HG02678 (cell line): ENCODE measurements around the gene PLAC9.
"Not testable (repeated sequence)": the region's sequence is repeated elsewhere in the genome, so short reads cannot be mapped to it uniquely, and the experiment has no call there.

Source experiments
- ATAC-seq: cut with Tn5 transposase; IDR thresholded peaks from one replicate; pipeline ENCODE4 v1.9.1; 2021; ENCODE audit warnings: mild to moderate bottlenecking, moderate library complexity; ENCODE audit not compliant: unreplicated experiment

The PLAC9 gene

GRCh38 chr10:80137920-80138319 lies 5.4 kb downstream of the PLAC9 start:
- ATAC-seq = no peak

DNA sequence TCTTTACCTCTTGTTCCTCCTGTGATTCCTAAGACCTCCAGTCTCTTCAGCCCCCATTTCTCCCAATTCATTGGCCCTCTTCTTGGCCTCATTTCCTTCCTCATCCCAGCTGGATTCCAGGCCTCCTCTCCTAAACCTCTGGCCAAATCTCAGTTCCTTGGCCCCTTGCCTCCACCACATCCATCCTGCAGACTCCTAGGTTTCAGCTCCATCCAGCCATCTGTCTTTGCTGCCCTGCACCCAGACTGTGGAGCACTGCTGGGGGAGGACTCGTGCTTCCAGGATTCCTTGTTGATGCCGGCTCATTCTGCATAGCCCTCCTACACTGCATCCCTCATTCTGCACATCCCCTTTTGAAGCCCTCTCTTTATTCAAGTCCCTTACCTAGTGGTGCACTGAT lies 6.7 kb downstream of the PLAC9 start:
- ATAC-seq = no peak

GRCh38 chr10:80140251-80140650 lies 7.7 kb downstream of the PLAC9 start:
- no peak for ATAC-seq

DNA sequence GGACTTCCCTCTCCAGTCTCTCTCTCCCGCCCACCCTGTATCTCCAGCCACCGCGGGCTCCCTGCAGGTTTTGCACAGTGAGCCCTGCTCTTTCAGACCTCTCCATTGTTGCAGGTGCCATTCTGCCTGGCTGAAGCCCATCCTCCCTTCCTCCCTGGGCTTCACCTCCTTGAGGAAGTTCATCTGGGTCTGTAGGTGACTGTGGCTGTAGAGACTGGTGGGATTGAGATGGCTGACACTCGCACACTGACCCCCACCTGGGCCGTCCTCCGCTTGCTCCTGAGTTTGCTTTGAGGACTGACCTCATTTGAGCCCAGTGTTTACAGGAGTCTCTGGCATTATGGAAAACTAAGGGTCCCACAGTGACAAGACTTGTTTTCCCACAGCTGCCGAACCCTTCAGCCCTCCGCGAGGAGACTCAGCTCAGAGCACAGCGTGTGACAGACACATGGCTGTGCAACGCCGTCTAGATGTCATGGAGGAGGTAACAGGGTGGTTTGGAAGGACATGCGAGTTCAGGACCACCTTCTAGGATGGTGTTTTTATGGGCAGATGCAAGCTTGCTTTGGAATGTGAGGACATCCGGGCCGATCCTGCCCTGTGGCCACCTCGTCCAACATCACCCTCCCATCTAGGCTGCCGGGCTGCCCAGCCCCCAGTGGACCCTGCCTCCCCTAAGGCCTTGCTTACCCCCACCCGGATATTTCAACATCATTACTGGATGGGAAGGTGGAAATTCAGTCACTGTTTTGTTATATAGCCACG lies 9.3 kb downstream of the PLAC9 start:
- ATAC-seq = no peak

DNA sequence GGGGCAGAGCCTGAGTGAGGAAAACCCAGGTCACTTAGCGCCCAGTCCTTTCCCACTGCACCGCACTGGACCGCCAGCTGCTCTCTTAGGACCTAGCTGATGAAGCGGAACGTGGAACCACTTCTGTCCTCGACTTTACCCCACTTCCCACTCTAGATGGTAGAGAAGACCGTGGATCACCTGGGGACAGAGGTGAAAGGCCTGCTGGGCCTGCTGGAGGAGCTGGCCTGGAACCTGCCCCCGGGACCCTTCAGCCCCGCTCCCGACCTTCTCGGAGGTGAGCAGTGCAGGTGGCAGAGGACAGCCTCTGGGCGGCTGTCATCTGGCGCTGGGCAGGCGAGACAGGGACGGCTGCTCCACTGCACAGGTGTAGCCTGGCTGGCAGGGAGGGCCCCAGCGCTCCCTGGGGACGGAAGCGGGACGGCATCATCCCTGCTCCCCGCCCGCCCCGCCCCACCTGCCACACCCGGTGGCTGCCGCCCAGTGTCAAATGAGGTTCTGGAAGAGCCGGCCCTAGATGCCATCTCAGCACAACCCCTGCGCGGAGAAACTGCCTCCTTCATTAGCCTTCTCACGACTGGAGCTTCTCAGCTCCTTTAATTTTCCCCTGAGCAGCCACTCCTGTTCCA lies 11.7 kb downstream of the PLAC9 start:
- ATAC-seq = peak; percentile 67

DNA sequence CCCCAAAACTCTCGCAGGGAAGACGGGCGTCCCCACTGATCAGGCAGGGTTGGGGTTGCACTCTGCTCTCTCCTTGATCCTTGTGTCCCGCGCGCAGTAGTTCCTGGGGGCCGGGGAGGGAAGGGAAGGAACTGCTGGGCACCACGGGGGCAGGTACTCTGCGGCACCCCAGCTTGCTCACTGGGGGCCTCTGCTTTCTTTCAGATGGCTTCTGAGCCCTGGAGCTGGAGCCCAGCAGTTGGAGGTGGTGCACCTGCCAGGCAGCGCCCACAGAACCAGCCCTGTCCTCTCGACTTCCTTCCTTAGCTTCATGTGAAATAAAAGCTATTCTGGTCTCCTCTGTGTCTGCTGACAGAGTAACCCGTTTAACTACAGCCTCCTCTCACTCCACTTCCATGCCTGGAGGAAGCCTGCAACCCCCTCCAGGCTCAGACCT lies 12.2 kb downstream of the PLAC9 start:
- ATAC-seq = peak; percentile 40

DNA sequence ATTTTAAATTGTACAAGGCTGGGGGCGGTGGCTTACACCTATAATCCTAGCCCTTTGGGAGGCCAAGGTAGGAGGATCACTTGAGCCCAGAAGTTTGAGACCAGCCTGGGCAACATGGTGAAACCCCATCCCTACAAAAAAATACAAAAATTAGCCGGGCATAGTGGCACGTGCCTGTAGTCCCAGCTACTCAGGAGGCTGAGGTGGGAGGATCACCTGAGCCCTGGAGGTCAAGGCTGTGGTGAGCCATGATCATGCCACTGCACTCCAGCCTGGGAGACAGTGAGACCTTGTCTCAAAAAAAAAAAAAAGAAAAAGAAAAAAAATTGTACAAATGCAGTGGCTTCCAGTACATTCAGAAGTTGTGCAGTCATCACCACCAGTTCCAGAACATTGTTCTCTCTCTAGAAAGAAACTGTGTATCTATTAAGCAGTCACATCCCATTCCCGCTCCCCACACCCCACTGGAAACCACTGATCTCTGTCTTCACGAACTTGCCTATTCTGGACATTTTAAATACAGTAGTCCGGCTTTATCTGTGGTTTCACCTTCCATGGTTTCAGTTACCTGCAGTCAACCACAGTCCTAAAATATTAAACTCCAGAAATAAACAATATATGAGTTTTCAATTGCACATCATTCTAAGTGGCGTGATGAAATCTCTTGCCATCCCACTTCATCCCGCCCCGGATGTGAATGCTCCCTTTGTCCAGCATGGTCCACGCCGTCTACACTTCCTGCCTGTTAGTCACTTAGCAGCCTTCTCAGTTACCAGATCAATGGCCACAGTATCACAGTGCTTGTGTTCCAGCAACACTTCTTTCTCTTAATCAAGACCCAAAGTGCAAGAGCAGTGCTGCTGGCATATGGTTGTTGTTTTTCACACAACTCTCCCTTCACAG lies 13.1 kb downstream of the PLAC9 start:
- ATAC-seq = not testable (repeated sequence)

GRCh38 chr10:80146918-80147317 lies 14.4 kb downstream of the PLAC9 start:
- ATAC-seq = no peak

DNA sequence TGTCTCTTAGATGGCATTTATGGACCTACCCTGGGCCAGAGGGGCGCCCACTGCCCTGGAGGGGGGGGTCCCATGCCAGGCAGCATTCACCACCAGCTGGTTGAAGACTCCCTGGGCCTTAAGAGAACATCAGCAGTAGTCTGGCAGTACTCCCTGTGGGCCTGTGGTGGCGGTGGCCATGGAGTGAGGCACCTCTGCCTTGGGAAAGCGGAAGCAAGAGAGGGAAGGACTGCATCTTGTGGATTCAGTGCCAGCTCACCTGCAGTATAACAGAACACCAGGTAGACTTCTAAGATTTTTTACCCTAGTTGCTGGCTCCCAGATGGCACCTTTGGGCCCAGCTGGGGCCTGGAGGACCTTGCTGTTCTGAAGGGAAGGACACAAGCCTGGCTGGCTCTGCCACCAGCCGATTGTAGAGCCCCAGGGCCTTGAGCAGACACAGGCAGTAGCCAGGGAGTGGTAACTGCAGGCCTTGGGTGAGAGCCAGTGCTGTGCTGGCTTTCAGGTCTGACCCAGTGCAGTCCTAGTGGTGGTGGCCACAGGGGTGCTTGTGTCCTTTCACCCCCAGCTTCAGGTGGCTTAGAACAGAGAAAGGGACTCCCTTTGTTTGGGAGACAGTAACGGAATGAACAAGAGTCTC lies 15.8 kb downstream of the PLAC9 start:
- ATAC-seq = no peak

GRCh38 chr10:80149123-80149522 lies 16.6 kb downstream of the PLAC9 start:
- ATAC-seq = no peak

- ATAC-seq = no peak
Measured at GRCh38 chr10:80150172-80150571, 17.6 kb downstream of the PLAC9 start.

DNA sequence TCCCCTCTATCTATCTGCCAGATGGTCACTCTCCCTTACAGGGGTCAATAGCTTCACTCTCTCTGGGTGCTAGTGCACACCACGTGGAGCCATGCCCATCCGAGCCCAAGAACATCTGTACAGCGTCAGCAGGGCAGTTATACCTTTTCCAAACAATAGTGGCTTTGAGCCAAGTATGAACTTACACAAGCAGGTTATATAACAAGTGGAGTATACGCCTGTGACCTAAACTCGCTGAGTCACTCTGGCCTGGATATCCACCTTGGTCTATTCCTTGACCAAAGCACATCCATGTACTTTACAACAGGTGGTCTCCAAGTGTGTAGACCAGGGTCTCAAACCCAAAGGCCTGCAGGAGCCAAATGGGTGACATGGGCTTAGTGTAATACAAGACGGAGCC lies 20.3 kb downstream of the PLAC9 start:
- no peak for ATAC-seq

- no peak for ATAC-seq
Measured at GRCh38 chr10:80153460-80153859, 20.9 kb downstream of the PLAC9 start.

- ATAC-seq = no peak
Measured at GRCh38 chr10:80154626-80154977, 22.1 kb downstream of the PLAC9 start.

- ATAC-seq = no peak
Measured at GRCh38 chr10:80154978-80155695, 22.6 kb downstream of the PLAC9 start.

GRCh38 chr10:80155696-80156215 lies 23.2 kb downstream of the PLAC9 start:
- ATAC-seq = no peak

DNA sequence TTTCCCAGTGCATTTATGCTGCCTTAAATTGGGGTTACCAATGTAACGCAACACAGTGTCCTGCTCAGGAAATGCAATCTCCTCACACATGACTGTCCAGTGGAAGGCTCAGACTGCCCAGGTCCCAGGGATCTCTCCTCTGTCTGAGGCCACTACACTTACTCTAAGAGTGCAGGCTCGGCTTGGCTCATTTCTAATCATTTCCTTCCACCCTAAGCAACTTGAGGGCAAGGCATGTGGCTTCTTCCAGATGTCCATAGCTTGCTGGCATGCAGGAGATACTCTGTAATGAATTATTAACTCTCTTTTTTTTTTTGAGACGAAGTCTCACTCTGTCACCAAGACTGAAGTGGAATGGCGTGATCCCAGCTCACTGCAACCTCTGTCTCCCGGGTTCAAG lies 23.7 kb downstream of the PLAC9 start:
- ATAC-seq = no peak

- no peak for ATAC-seq
Measured at GRCh38 chr10:80157561-80157960, 25.0 kb downstream of the PLAC9 start.

GRCh38 chr10:80158126-80158525 lies 25.6 kb downstream of the PLAC9 start:
- no peak for ATAC-seq

DNA sequence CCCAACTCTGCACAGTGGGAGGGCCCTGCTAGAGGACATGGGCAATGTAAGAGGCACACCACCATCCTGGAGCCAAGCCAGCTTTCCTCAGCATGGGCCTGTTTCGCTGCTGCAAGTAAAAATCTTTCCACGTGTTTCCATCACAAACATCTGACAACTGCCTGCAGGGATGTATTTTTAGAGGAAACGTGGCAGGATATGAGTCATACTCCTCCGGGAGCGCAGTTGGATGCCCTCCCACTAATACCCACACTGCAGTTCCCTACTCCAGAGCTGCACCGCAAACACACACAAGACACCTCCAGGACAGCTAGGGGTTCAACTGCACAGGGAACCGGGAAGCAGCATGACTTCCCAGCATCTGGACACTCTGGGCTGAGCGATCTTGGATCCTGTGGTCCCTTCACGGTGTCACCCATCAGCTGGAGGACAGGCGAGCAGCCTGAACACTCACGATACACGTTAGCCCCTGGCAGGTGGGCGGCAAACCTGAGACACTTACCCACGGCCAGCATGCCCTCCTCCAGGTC lies 26.1 kb downstream of the PLAC9 start:
- ATAC-seq = no peak
